Smooth muscle cell (in vitro differentiated cells): ENCODE data around the gene NPAS3. TPM values are rescaled to one million over a fixed set of nuclear protein-coding genes. Genes with fewer than 3 reads are reported as not detected.

Source experiments
- DNase-seq: peaks from one replicate; lab custom pipeline; 2025; ENCODE audit not compliant: unreplicated experiment; lab: John Stamatoyannopoulos, UW
- H2AFZ ChIP-seq: fragments of 200-600 bp; sonication (generic); 2 replicates; pipeline ENCODE4 v1.6.0; 2016; ENCODE audit warnings: antibody characterized with exemption, low read depth, mild to moderate bottlenecking
- H3F3A ChIP-seq: fragments of 200-600 bp; sonication (generic); 2 replicates; pipeline ENCODE4 v1.6.0; 2017; ENCODE audit warnings: antibody characterized with exemption, low read depth
- H3K27ac ChIP-seq: fragments of 200-600 bp; sonication (generic); 2 replicates; pipeline ENCODE4 v1.5.1; 2016; ENCODE audit warnings: low read depth, mild to moderate bottlenecking
- H3K27me3 ChIP-seq: fragments of 200-600 bp; sonication (generic); 2 replicates; pipeline ENCODE4 v1.6.1; 2016; ENCODE audit warnings: low read depth, mild to moderate bottlenecking
- H3K36me3 ChIP-seq: fragments of 200-600 bp; sonication (generic); 2 replicates; pipeline ENCODE4 v1.5.1; 2016; ENCODE audit warnings: low read depth
- H3K4me1 ChIP-seq: fragments of 200-600 bp; sonication (generic); 2 replicates; pipeline ENCODE4 v1.5.1; 2016; ENCODE audit warnings: low read depth
- H3K4me2 ChIP-seq: fragments of 200-600 bp; sonication (generic); 2 replicates; pipeline ENCODE4 v1.6.0; 2016; ENCODE audit warnings: mild to moderate bottlenecking
- H3K4me3 ChIP-seq: fragments of 200-600 bp; sonication (generic); 2 replicates; pipeline ENCODE4 v1.5.1; 2016; ENCODE audit warnings: mild to moderate bottlenecking
- H3K79me2 ChIP-seq: fragments of 200-600 bp; sonication (generic); 2 replicates; pipeline ENCODE4 v1.6.0; 2016; ENCODE audit warnings: low read depth, mild to moderate bottlenecking
- H3K9ac ChIP-seq: fragments of 200-600 bp; sonication (generic); 2 replicates; pipeline ENCODE4 v1.6.0; 2016; ENCODE audit warnings: low read depth
- H3K9me3 ChIP-seq: fragments of 200-600 bp; sonication (generic); replicated peaks from 2 replicates; pipeline ENCODE4 v1.5.1; 2016; ENCODE audit warnings: low read depth
- H4K20me1 ChIP-seq: fragments of 200-600 bp; sonication (generic); 2 replicates; pipeline ENCODE4 v1.6.0; 2016; ENCODE audit warnings: low read depth
- WGBS: methylation state at CpG from one replicate; pipeline ENCODE4 v1.1.7; 2016; ENCODE audit warnings: low lambda C conversion rate; 5-methylcytosine and 5-hydroxymethylcytosine counted together
- polyA plus RNA-seq: library from polyadenylated mRNA; unstranded; fragments of >200 nt; fragmentation: Nextera tagmentation; extraction: Ambion mirVana; gene quantifications from 2 replicates; pipeline ENCODE4 v1.2.1, GENCODE V29; 2016
- total RNA-seq: library from RNA; depleted of rRNA; stranded (reverse); fragments of >200 nt; gene quantifications from 2 replicates; pipeline ENCODE4 v1.2.3, GENCODE V29; 2014
- TF ChIP-seq, protein P1 (sequence below): fragments of 200-600 bp; sonication (generic); IDR thresholded peaks from 2 replicates; pipeline ENCODE4 v1.5.1; 2017; ENCODE audit warnings: borderline replicate concordance, mild to moderate bottlenecking, antibody characterized with exemption; ENCODE audit not compliant: insufficient read depth, poor library complexity, severe bottlenecking

NPAS3 gene
- total and polyA plus RNA-seq, 2 experiments from 2014 or later = 0.79 to 2.0 TPM

- no peak overlapping the region for H3K27ac ChIP-seq
- no peak overlapping the region for H3K9ac ChIP-seq
- 86% methylated on average over 11 of the region's 11 CpGs for WGBS
- H3K4me2 ChIP-seq = no peak overlapping the region
- no peaks in the 10 kb centered on the region for H3K4me1 ChIP-seq
- H3K79me2 ChIP-seq = no peaks in the 10 kb centered on the region
- TF ChIP-seq, protein P1, sequence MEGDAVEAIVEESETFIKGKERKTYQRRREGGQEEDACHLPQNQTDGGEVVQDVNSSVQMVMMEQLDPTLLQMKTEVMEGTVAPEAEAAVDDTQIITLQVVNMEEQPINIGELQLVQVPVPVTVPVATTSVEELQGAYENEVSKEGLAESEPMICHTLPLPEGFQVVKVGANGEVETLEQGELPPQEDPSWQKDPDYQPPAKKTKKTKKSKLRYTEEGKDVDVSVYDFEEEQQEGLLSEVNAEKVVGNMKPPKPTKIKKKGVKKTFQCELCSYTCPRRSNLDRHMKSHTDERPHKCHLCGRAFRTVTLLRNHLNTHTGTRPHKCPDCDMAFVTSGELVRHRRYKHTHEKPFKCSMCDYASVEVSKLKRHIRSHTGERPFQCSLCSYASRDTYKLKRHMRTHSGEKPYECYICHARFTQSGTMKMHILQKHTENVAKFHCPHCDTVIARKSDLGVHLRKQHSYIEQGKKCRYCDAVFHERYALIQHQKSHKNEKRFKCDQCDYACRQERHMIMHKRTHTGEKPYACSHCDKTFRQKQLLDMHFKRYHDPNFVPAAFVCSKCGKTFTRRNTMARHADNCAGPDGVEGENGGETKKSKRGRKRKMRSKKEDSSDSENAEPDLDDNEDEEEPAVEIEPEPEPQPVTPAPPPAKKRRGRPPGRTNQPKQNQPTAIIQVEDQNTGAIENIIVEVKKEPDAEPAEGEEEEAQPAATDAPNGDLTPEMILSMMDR = no peak
- DNase-seq = no peak
- no peaks in the 10 kb centered on the region for H3K9me3 ChIP-seq
- H3K36me3 ChIP-seq = no peaks in the 10 kb centered on the region
- H4K20me1 ChIP-seq = no peaks in the 10 kb centered on the region
- H3K27me3 ChIP-seq = no peaks in the 10 kb centered on the region
- no peaks in the 10 kb centered on the region for H3F3A ChIP-seq
- H2AFZ ChIP-seq = no peak overlapping the region
- no peak overlapping the region for H3K4me3 ChIP-seq
Observed at GRCh38 chr14:33652566-33653307, 714.1 kb downstream of the NPAS3 start.

- DNase-seq = no peak
- WGBS = 90% methylated on average over 6 of the region's 6 CpGs
- H3K9me3 ChIP-seq = no peaks in the 10 kb centered on the region
- no peaks in the 10 kb centered on the region for H4K20me1 ChIP-seq
- no peaks in the 10 kb centered on the region for H3K36me3 ChIP-seq
- H3K27me3 ChIP-seq = no peaks in the 10 kb centered on the region
- H3K4me1 ChIP-seq = no peaks in the 10 kb centered on the region
- no peak overlapping the region for H3K27ac ChIP-seq
- H3K79me2 ChIP-seq = no peaks in the 10 kb centered on the region
- TF ChIP-seq, protein P1 = no peak
- no peak overlapping the region for H3K4me2 ChIP-seq
- no peaks in the 10 kb centered on the region for H3F3A ChIP-seq
- no peak overlapping the region for H3K4me3 ChIP-seq
- no peak overlapping the region for H3K9ac ChIP-seq
- H2AFZ ChIP-seq = no peak overlapping the region
Observed at GRCh38 chr14:33653308-33653695, 714.6 kb downstream of the NPAS3 start.

DNA sequence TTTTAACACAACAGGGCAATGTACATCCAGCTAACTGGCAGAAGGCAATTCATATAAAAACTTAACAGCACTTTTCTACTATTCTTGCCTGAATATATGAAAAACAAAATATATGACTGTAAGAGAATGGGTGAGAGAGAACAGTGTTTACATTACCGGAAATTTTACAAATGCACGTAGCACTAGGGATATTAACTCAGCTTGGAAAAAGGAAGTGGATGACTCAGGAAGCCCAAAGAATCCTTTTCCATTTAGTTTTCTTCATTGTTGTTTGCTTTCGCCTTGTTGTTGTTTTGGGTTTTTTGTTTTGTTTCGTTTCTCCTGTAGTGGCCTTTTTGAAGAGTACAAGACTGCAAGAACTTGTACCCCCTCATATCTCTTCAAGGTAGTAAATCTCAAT, 716.7 kb downstream of the NPAS3 start:
- H3K9ac ChIP-seq = no peak overlapping the region
- DNase-seq = no peak
- no peak overlapping the region for H3K27ac ChIP-seq
- TF ChIP-seq, protein P1 = no peak
- H3K4me2 ChIP-seq = peak overlapping the region; percentile 24
- no peaks in the 10 kb centered on the region for H3K4me1 ChIP-seq
- no peaks in the 10 kb centered on the region for H4K20me1 ChIP-seq
- no peak overlapping the region for H3K4me3 ChIP-seq
- no peaks in the 10 kb centered on the region for H3F3A ChIP-seq
- no peaks in the 10 kb centered on the region for H3K27me3 ChIP-seq
- peak overlapping the region; percentile 79 for H2AFZ ChIP-seq
- 47% methylated on average over 4 of the region's 4 CpGs for WGBS
- H3K79me2 ChIP-seq = no peaks in the 10 kb centered on the region
- H3K9me3 ChIP-seq = no peaks in the 10 kb centered on the region
- no peaks in the 10 kb centered on the region for H3K36me3 ChIP-seq

- Histone ChIP-seq H3K4me1 (no peaks in the 10 kb centered on the region), H2AFZ (no peak overlapping the region), H3K4me2 (no peak overlapping the region), H3K9ac (no peak overlapping the region), H3F3A (no peaks in the 10 kb centered on the region), H3K4me3 (no peak overlapping the region), H3K9me3 (no peaks in the 10 kb centered on the region), H3K79me2 (no peaks in the 10 kb centered on the region), H3K27ac (no peak overlapping the region), H3K27me3 (no peaks in the 10 kb centered on the region), H4K20me1 (no peaks in the 10 kb centered on the region), H3K36me3 (no peaks in the 10 kb centered on the region)
- no peak for DNase-seq
- 79% methylated on average over 3 of the region's 3 CpGs for WGBS
- TF ChIP-seq, protein P1 = no peak
Observed at GRCh38 chr14:33657476-33657875, 718.8 kb downstream of the NPAS3 start.
